ENCODE data around the gene STK32B. TPM values are rescaled to one million over a fixed set of nuclear protein-coding genes. Genes with fewer than 3 reads are reported as not detected.

STK32B gene
- total and polyA plus RNA-seq, 2 donors (not counting 3 experiments of a cell fraction or from before 2014, with no cell fraction given), result 5.6 to 7.8 TPM

- intact Hi-C loops (cut with micrococcal nuclease), result no loop called here
- no peaks in the 10 kb centered on the region for H3K9me1 ChIP-seq (replicated peaks; ENCODE audit: control insufficient read depth, extremely low read depth, insufficient read depth, low read length)
- no peaks in the 10 kb centered on the region for H4K20me1 ChIP-seq (replicated peaks; ENCODE audit: control insufficient read depth, extremely low read depth, insufficient read depth, low read length)
- no peaks in the 10 kb centered on the region for H3K9me3 ChIP-seq (replicated peaks; ENCODE audit: control insufficient read depth, insufficient read depth, low read length)
- no peak for DNase-seq (ENCODE audit: low read depth, low spot score)
- no peak for TF ChIP-seq FOS (IDR thresholded peaks at IDR 0.05; ENCODE audit: borderline replicate concordance, insufficient read depth, low read length)
- no peak overlapping the region for H3K9ac ChIP-seq (replicated peaks; ENCODE audit: extremely low read depth, insufficient read depth, low read length)
- no peaks in the 10 kb centered on the region for H3K36me3 ChIP-seq (ENCODE audit: control insufficient read depth in 2 of 2, extremely low read depth in 1 of 2, insufficient read depth in 2 of 2, low read length in 2 of 2)
- BruUV-seq (replicated peaks), result no TSS peak
- H3K27ac ChIP-seq (ENCODE audit: insufficient read depth, low read depth, low read length), result no peak overlapping the region
- FAIRE-seq, result no peak
- dilution Hi-C loops (cut with MboI; ENCODE audit: extremely low pct_ligation_motif_present, low sequenced_read_pairs), result no loop called here
- no peaks in the 10 kb centered on the region for H3K27me3 ChIP-seq (ENCODE audit: control insufficient read depth in 2 of 2, insufficient read depth in 2 of 2, low read length in 2 of 2)
- H3K4me1 ChIP-seq (ENCODE audit: control insufficient read depth, extremely low read depth, insufficient read depth, low read length), result no peaks in the 10 kb centered on the region
- H3K4me3 ChIP-seq (replicated peaks in 1 of 3; ENCODE audit: insufficient read depth in 1 of 3, low read depth in 1 of 3, low read length in 3 of 3), result no peak overlapping the region
- POLR2A ChIA-PET, result no interaction called here
- no peaks in the 10 kb centered on the region for H3K79me2 ChIP-seq (ENCODE audit: control insufficient read depth, insufficient read depth, low read length)
- H2AFZ ChIP-seq (ENCODE audit: low read depth, low read length), result no peak overlapping the region
- H3K4me2 ChIP-seq (ENCODE audit: insufficient read depth, low read length), result no peak overlapping the region
- CTCF ChIA-PET, result no interaction called here
These were observed 76.3 kb downstream of the STK32B start for GRCh38 chr4:5127556-5127955.

- no peak for DNase-seq (ENCODE audit: low read depth, low spot score)
- no peak for FAIRE-seq
These were observed 77.3 kb downstream of the STK32B start for GRCh38 chr4:5128569-5128968.

More at GRCh38 chr4:5128569-5128968, 77.3 kb downstream of the STK32B start:
- ChIA-PET CTCF (interaction anchor here (0.7 to 1.2 kb wide), 2 partner anchors 13 to 34 kb away, joined by 3 read pairs; no protein-coding TSS in a partner anchor), POLR2A (no interaction called here)
- H3K4me2 ChIP-seq (ENCODE audit: insufficient read depth, low read length), result no peak overlapping the region
- no peaks in the 10 kb centered on the region for H3K9me3 ChIP-seq (replicated peaks; ENCODE audit: control insufficient read depth, insufficient read depth, low read length)
- TF ChIP-seq POLR2A (IDR thresholded peaks at IDR 0.05; ENCODE audit: low read depth, low read length), result no peak
- TF ChIP-seq EZH2 (IDR thresholded peaks at IDR 0.05; ENCODE audit: borderline replicate concordance, low read depth, low read length, severe bottlenecking), result no peak
- no peak for TF ChIP-seq FOS (IDR thresholded peaks at IDR 0.05; ENCODE audit: borderline replicate concordance, insufficient read depth, low read length)
- no peak for TF ChIP-seq MYC (IDR thresholded peaks at IDR 0.05; ENCODE audit: low read depth, low read length)
- TF ChIP-seq JUN (IDR thresholded peaks at IDR 0.05; ENCODE audit: borderline replicate concordance, insufficient read depth, insufficient read length, low read depth), result no peak
- no peak for TF ChIP-seq GATA2 (IDR thresholded peaks at IDR 0.05; ENCODE audit: insufficient read depth, insufficient read length, low read depth, low read length)
- no peak for TF ChIP-seq MAX (IDR thresholded peaks at IDR 0.05; ENCODE audit: insufficient read depth, insufficient read length)
- TF ChIP-seq POLR2AphosphoS5 (IDR thresholded peaks at IDR 0.05; ENCODE audit: insufficient read depth, low read depth, low read length), result no peak
- TF ChIP-seq CTCF (IDR thresholded peaks at IDR 0.05; ENCODE audit: extremely low read depth in 1 of 2, insufficient read depth in 1 of 2, low read depth in 1 of 2, low read length in 2 of 2), result no peak
- no peaks in the 10 kb centered on the region for H3K36me3 ChIP-seq (ENCODE audit: control insufficient read depth in 2 of 2, extremely low read depth in 1 of 2, insufficient read depth in 2 of 2, low read length in 2 of 2)
- H3K4me1 ChIP-seq (ENCODE audit: control insufficient read depth, extremely low read depth, insufficient read depth, low read length), result no peaks in the 10 kb centered on the region
- BruUV-seq (replicated peaks), result no TSS peak
- dilution Hi-C loops (cut with MboI; ENCODE audit: extremely low pct_ligation_motif_present, low sequenced_read_pairs) (no loop called here), intact Hi-C loops (cut with micrococcal nuclease) (no loop called here)
- no peak overlapping the region for H2AFZ ChIP-seq (ENCODE audit: low read depth, low read length)
- no peak overlapping the region for H3K4me3 ChIP-seq (replicated peaks in 1 of 3; ENCODE audit: insufficient read depth in 1 of 3, low read depth in 1 of 3, low read length in 3 of 3)
- no peak overlapping the region for H3K27ac ChIP-seq (ENCODE audit: insufficient read depth, low read depth, low read length)
- no peaks in the 10 kb centered on the region for H3K27me3 ChIP-seq (ENCODE audit: control insufficient read depth in 2 of 2, insufficient read depth in 2 of 2, low read length in 2 of 2)
- no peaks in the 10 kb centered on the region for H4K20me1 ChIP-seq (replicated peaks; ENCODE audit: control insufficient read depth, extremely low read depth, insufficient read depth, low read length)
- no peaks in the 10 kb centered on the region for H3K9me1 ChIP-seq (replicated peaks; ENCODE audit: control insufficient read depth, extremely low read depth, insufficient read depth, low read length)
- no peak overlapping the region for H3K9ac ChIP-seq (replicated peaks; ENCODE audit: extremely low read depth, insufficient read depth, low read length)
- H3K79me2 ChIP-seq (ENCODE audit: control insufficient read depth, insufficient read depth, low read length), result no peaks in the 10 kb centered on the region

Data from endothelial cell of umbilical vein (primary cell).